Neural crest cell (in vitro differentiated cells): ENCODE data around the gene FXYD7. TPM values are rescaled to one million over a fixed set of nuclear protein-coding genes. Genes with fewer than 3 reads are reported as not detected.

Experiments
- DNase-seq: peaks from one replicate; pipeline ENCODE4 v3.0.0; 2021; ENCODE audit warnings: low read depth, mixed read lengths, low spot score
- H3K27ac Mint-ChIP-seq: one replicate; pipeline ENCODE4 v1.8.0; 2021; ENCODE audit warnings: mild to moderate bottlenecking, mixed read lengths; ENCODE audit not compliant: unreplicated experiment
- H3K27me3 Mint-ChIP-seq: 2 replicates; pipeline ENCODE4 v1.8.0; 2021; ENCODE audit warnings: low read depth, mild to moderate bottlenecking, mixed read lengths
- H3K36me3 Mint-ChIP-seq: 2 replicates; pipeline ENCODE4 v1.8.0; 2021; ENCODE audit warnings: low read depth, mild to moderate bottlenecking, mixed read lengths
- H3K4me1 Mint-ChIP-seq: 2 replicates; pipeline ENCODE4 v1.8.0; 2021; ENCODE audit warnings: mixed read lengths
- H3K4me3 Mint-ChIP-seq: one replicate; pipeline ENCODE4 v1.8.0; 2021; ENCODE audit warnings: mild to moderate bottlenecking, mixed read lengths
- H3K9me3 Mint-ChIP-seq: 2 replicates; pipeline ENCODE4 v1.8.0; 2021; ENCODE audit warnings: mixed read lengths
- CTCF ChIP-seq: fragments of 200-600 bp; sonication (generic); conservative IDR thresholded peaks from 2 replicates; pipeline ENCODE4 v1.5.0; 2021; ENCODE audit warnings: antibody characterized with exemption, mild to moderate bottlenecking
- total RNA-seq: library from RNA; stranded (reverse); gene quantifications from 2 replicates; pipeline ENCODE4 v1.2.1, GENCODE V29; 2021

FXYD7 gene
- total RNA-seq, 1 donor from 2014 or later: 1.4 TPM

DNA sequence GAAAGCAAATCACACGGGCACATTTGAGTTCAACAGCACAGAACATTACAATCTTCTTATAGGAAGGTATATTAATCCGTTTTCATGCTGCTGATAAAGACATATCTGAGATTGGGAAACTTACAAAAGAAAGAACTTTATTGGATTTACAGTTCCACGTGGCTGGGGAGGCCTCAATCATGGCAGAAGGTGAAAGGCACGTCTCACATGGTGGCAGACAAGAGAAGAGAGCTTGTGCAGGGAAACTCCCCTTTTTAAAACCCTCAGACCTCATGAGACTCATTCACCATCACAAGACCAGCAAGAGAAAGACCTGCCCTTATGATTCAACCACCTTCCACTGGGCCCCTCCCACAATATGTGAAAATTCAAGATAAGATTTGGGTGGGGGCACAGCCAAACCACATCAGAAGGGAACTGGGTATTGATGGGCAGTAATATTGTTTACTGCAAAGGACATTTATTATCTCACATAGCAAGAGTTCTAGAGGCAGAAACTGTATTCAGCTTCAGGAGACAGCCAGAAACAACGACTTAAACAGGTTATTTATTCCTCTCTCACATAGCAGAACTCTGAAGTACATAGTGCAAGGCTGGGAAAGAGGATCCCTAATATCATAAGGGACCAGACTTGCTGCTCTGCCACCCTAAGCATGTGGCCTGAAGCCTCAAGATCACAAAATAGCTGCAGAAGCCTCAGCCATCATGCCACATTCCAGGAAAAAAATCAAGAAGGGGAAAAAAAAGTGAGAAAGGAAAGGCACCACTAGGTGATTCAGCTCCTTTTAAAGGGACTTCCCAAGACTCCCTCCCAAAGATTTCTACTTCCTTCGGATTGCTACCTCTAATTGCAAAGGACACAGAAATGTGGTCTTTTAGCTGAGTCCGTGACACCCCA is 34.6 kb downstream of the FXYD7 start:
- no peak for DNase-seq
- peaks cover 10% of the 10 kb centered on the region for H3K4me1 Mint-ChIP-seq
- TF ChIP-seq CTCF: no peak
- H3K27ac Mint-ChIP-seq: no peak overlapping the region
- H3K36me3 Mint-ChIP-seq: no peaks in the 10 kb centered on the region
- H3K9me3 Mint-ChIP-seq: peaks cover 3% of the 10 kb centered on the region
- no peak overlapping the region for H3K4me3 Mint-ChIP-seq
- no peaks in the 10 kb centered on the region for H3K27me3 Mint-ChIP-seq

- H3K4me3 Mint-ChIP-seq: no peak overlapping the region
- H3K4me1 Mint-ChIP-seq: peaks cover 10% of the 10 kb centered on the region
- DNase-seq: no peak
- TF ChIP-seq CTCF: no peak
- no peak overlapping the region for H3K27ac Mint-ChIP-seq
- no peaks in the 10 kb centered on the region for H3K27me3 Mint-ChIP-seq
- H3K9me3 Mint-ChIP-seq: peaks cover 1% of the 10 kb centered on the region
- H3K36me3 Mint-ChIP-seq: no peaks in the 10 kb centered on the region
Observed at GRCh38 chr19:35178701-35179100, 35.6 kb downstream of the FXYD7 start.

- TF ChIP-seq CTCF: no peak
- peaks cover 9% of the 10 kb centered on the region for H3K4me1 Mint-ChIP-seq
- DNase-seq: no peak
- no peak overlapping the region for H3K27ac Mint-ChIP-seq
- H3K36me3 Mint-ChIP-seq: no peaks in the 10 kb centered on the region
- peaks cover 4% of the 10 kb centered on the region for H3K9me3 Mint-ChIP-seq
- no peak overlapping the region for H3K4me3 Mint-ChIP-seq
- peaks cover 6% of the 10 kb centered on the region for H3K27me3 Mint-ChIP-seq
Observed at GRCh38 chr19:35179830-35180229, 36.8 kb downstream of the FXYD7 start.

- H3K27me3 Mint-ChIP-seq: peaks cover 12% of the 10 kb centered on the region
- H3K36me3 Mint-ChIP-seq: no peaks in the 10 kb centered on the region
Observed at GRCh38 chr19:35181387-35181786, 38.3 kb downstream of the FXYD7 start.

GRCh38 chr19:35184267-35184666 is 41.2 kb downstream of the FXYD7 start:
- no peak for TF ChIP-seq CTCF
- no peak for DNase-seq
- no peak overlapping the region for H3K4me3 Mint-ChIP-seq
- H3K27me3 Mint-ChIP-seq: peaks cover 16% of the 10 kb centered on the region
- peaks cover 4% of the 10 kb centered on the region for H3K9me3 Mint-ChIP-seq
- H3K27ac Mint-ChIP-seq: no peak overlapping the region
- H3K4me1 Mint-ChIP-seq: no peaks in the 10 kb centered on the region
- H3K36me3 Mint-ChIP-seq: no peaks in the 10 kb centered on the region

More at GRCh38 chr19:35181387-35181786, 38.3 kb downstream of the FXYD7 start:
- no peak overlapping the region for H3K27ac Mint-ChIP-seq
- H3K4me3 Mint-ChIP-seq: no peak overlapping the region
- H3K4me1 Mint-ChIP-seq: no peaks in the 10 kb centered on the region
- peaks cover 4% of the 10 kb centered on the region for H3K9me3 Mint-ChIP-seq
- no peak for TF ChIP-seq CTCF
- DNase-seq: no peak
